Psoas muscle (tissue), 8 donors: Measurements from ENCODE around the gene TTC17. TPM values are rescaled to one million over a fixed set of nuclear protein-coding genes. Genes with fewer than 3 reads are reported as not detected.

Source experiments
- ATAC-seq, 4 donors: fragments of 200-7000 bp; cut with Tn5 transposase; one replicate each; pipeline ENCODE4 v1.9.1; 2020; ENCODE audit warnings: moderate library complexity in 3 of 4, mild to moderate bottlenecking in 2 of 4
- DNase-seq, 2 donors: peaks; one replicate each; pipeline ENCODE4 v3.0.0-alpha.2; 2020
- H3K27ac ChIP-seq: fragments of 200-600 bp; one replicate; pipeline ENCODE4 v1.8.0; 2022
- H3K27me3 ChIP-seq, 3 donors: fragments of 200-600 bp in 1 of 3; one replicate each; pipeline versions ENCODE4 v1.6.1 to v1.8.0; 2013 to 2022; ENCODE audit warnings: low read length in 2 of 3, mild to moderate bottlenecking in 2 of 3, moderate library complexity in 1 of 3; ENCODE audit not compliant: insufficient read depth in 3 of 3
- H3K36me3 ChIP-seq, 2 donors: fragments of 200-600 bp in 1 of 2; one replicate each; pipeline versions ENCODE4 v1.6.1 to v1.8.0; 2013 to 2022; ENCODE audit warnings: low read depth in 1 of 2, mild to moderate bottlenecking in 1 of 2, moderate library complexity in 1 of 2; ENCODE audit not compliant: insufficient read depth in 1 of 2
- H3K4me1 ChIP-seq: fragments of 200-600 bp; one replicate; pipeline ENCODE4 v1.8.0; 2022
- H3K4me3 ChIP-seq: fragments of 200-600 bp; one replicate; pipeline ENCODE4 v1.8.0; 2022; ENCODE audit warnings: mild to moderate bottlenecking
- H3K9me3 ChIP-seq: fragments of 200-600 bp; one replicate; pipeline ENCODE4 v1.8.0; 2022
- CTCF ChIP-seq: fragments of 200-600 bp; IDR thresholded peaks from one replicate; pipeline ENCODE4 v1.8.0; 2022; ENCODE audit warnings: antibody characterized with exemption
- WGBS, 3 donors: extraction: QIAGEN DNeasy Blood & Tissue Kit; methylation state at CpG; one replicate each; pipeline versions ENCODE4 v1.1.6 to v1.1.7; 2013; 5-methylcytosine and 5-hydroxymethylcytosine counted together
- intact Hi-C, 2 donors: fragments of 100-400 bp; cut with DNase I; formaldehyde crosslinking; loops; one replicate each; pipeline versions ENCODE4 v1.11.0 to v1.14.2; 2022
- polyA plus RNA-seq, 3 donors: library from polyadenylated mRNA; stranded (reverse); fragments of 200-250 nt; gene quantifications; one replicate each; pipeline ENCODE4 v1.2.3, GENCODE V29; 2013
- total RNA-seq, 4 donors: library from RNA; stranded (reverse); fragmentation: NEBNext Ultra II Directional in 2 of 4; extraction: Animal tissue kit (Norgen Biotek cat#: 25700) in 2 of 4; gene quantifications; one replicate each; pipeline versions ENCODE4 v1.2.1 to v1.2.4, GENCODE V29; 2021 to 2023
- donor health status: healthy with polysubstance abuse.
- donor health status: DM: no; HTN: no; CAD: no; lungs with moderate emphysema.
- donor health status: Bipolar disorder and iron deficiency.
- donor health status: healthy.
- donor health status: DM: yes; HTN: yes; CAD: no.
- donor health status: DM: no; HTN: no; CAD: no.
- donor health status: DM: no; HTN: no; CAD: no.
- donor health status: DM: yes; HTN: yes; CAD: no.

Gene TTC17
- total and polyA plus RNA-seq, 7 donors, result 17.9 to 33.3 (median 27.5) TPM

DNA sequence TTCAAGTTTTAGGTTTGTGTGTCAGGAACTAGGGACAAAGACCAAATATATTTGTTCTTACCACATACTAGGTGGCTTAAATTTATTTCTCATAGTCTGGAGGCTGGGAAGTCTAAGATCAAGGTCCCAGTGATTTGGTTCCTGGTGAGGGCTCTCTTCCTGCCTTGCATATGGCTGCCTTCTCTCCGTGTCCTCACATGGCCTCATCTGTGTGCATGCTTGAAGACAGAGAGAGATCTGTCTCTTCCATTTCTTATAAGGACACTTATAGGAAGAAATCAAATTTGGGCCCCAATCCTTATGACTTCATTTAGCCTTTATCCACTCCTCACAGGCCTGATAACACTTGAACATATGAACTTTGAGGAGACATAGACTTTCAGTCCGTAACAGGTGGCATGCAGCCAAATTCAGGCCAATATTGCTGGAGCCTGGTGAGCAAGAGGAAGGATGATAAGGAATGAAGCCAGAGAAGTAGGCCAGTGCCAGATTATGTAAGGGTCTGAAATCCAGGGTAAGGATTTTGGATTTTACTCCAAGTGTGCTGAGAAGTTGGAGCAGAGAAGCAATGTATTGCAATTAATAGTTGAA lies 35.1 kb downstream of the TTC17 start:
- intact Hi-C loops, result no loop called here

GRCh38 chr11:43396617-43397016 lies 37.9 kb downstream of the TTC17 start:
- Histone ChIP-seq H3K9me3 (no peaks in the 10 kb centered on the region), H3K27me3 (no peaks in the 10 kb centered on the region), H3K36me3 (peaks cover 4 to 99% of the 10 kb centered on the region in 2 donors), H3K4me1 (no peaks in the 10 kb centered on the region), H3K27ac (no peak overlapping the region), H3K4me3 (no peak overlapping the region)
- 89 to 93% (median 91%) methylated on average over 3 of the region's 3 CpGs for WGBS, 3 donors
- no peak for DNase-seq
- no peak for ATAC-seq
- intact Hi-C loops, result loop anchor here (5.0 kb wide), 2 partner anchors 59 to 64 kb away; no protein-coding TSS in a partner anchor
- no peak for TF ChIP-seq CTCF

More for the DNA sequence above, 35.1 kb downstream of the TTC17 start:
- 81 to 86% (median 84%) methylated on average over 2 of the region's 2 CpGs for WGBS, 3 donors
- Histone ChIP-seq H3K4me1 (no peaks in the 10 kb centered on the region), H3K27me3 (no peaks in the 10 kb centered on the region), H3K4me3 (no peak overlapping the region), H3K27ac (no peak overlapping the region), H3K9me3 (no peaks in the 10 kb centered on the region), H3K36me3 (peaks cover 4 to 99% of the 10 kb centered on the region in 2 donors)
- TF ChIP-seq CTCF, result no peak
- DNase-seq (no peak), ATAC-seq (no peak)

DNA sequence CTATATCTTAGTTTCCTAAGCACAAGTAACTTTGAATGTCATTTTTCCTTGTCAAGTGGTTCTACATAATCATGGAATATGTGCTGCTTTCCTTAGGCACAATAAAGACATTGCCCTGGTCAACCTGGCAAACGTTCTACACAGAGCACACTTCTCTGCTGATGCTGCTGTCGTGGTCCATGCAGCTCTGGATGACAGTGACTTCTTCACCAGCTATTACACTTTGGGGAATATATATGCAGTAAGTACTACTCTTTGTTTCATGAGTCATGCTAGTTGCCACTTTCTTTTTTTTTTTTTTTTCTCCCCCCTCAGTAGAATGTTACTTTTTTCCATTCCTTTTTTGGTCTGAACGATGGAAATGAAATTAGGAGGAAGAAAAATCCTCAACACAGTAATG lies 38.5 kb downstream of the TTC17 start:
- no peaks in the 10 kb centered on the region for H3K4me1 ChIP-seq
- H3K36me3 ChIP-seq, result peaks cover 4 to 99% of the 10 kb centered on the region in 2 donors
- DNase-seq (no peak), ATAC-seq (no peak)
- 86 to 90% (median 90%) methylated on average over 3 of the region's 3 CpGs for WGBS, 3 donors
- H3K9me3 ChIP-seq, result no peaks in the 10 kb centered on the region
- no peak overlapping the region for H3K4me3 ChIP-seq
- no peak overlapping the region for H3K27ac ChIP-seq
- intact Hi-C loops, result loop anchor here (5.0 kb wide), 2 partner anchors 60 to 65 kb away; no protein-coding TSS in a partner anchor
- TF ChIP-seq CTCF, result no peak
- no peaks in the 10 kb centered on the region for H3K27me3 ChIP-seq

- Histone ChIP-seq H3K9me3 (no peaks in the 10 kb centered on the region), H3K27ac (no peak overlapping the region), H3K36me3 (peaks cover 4 to 99% of the 10 kb centered on the region in 2 donors), H3K4me3 (no peak overlapping the region), H3K27me3 (no peaks in the 10 kb centered on the region), H3K4me1 (no peaks in the 10 kb centered on the region)
- no peak for ATAC-seq
- TF ChIP-seq CTCF, result no peak
- no peak for DNase-seq
- WGBS, 3 donors, result 74 to 100% (median 98%) methylated on average over 2 of the region's 2 CpGs
- intact Hi-C loops, result loop anchor here (5.0 kb wide), 2 partner anchors 63 to 68 kb away; no protein-coding TSS in a partner anchor
Observed at GRCh38 chr11:43399983-43400630, 41.4 kb downstream of the TTC17 start.
